DND-41 (cell line): ENCODE measurements around the gene PPP1R14C.

Source experiments
- ATAC-seq: fragments of 200-7000 bp; cut with Tn5 transposase; 3 replicates; pipeline ENCODE4 v1.9.1; 2021; ENCODE audit warnings: low read depth; ENCODE audit not compliant: insufficient read depth
- DNase-seq: peaks from one replicate; pipeline ENCODE4 v3.0.0-alpha.2; 2020
- H2AFZ ChIP-seq: 2 replicates; pipeline ENCODE4 v1.6.0; 2012; ENCODE audit warnings: low read depth, low read length
- H3K27ac ChIP-seq: 2 replicates; pipeline ENCODE4 v1.5.1; 2012; ENCODE audit warnings: low read length, inconsistent platforms
- H3K27me3 ChIP-seq: fragments of 200-600 bp; sonication (generic); 2 replicates; pipeline ENCODE4 v1.6.0; 2012; ENCODE audit warnings: low read length, mild to moderate bottlenecking, inconsistent platforms; ENCODE audit not compliant: insufficient read depth, poor library complexity
- H3K36me3 ChIP-seq: 2 replicates; pipeline ENCODE4 v1.5.1; 2012; ENCODE audit warnings: low read length, inconsistent platforms; ENCODE audit not compliant: insufficient read depth
- H3K4me1 ChIP-seq: 2 replicates; pipeline ENCODE4 v1.5.1; 2012; ENCODE audit warnings: mild to moderate bottlenecking, low read length; ENCODE audit not compliant: insufficient read depth
- H3K4me2 ChIP-seq: 2 replicates; pipeline ENCODE4 v1.6.0; 2012; ENCODE audit warnings: mild to moderate bottlenecking, moderate library complexity, low read length, inconsistent platforms; ENCODE audit not compliant: insufficient read depth
- H3K4me3 ChIP-seq, 2 experiments: fragments of 200-600 bp in 1 of 2; shearing (Covaris generic) in 1 of 2; 2 replicates each; pipeline ENCODE4 v1.5.1; 2012 to 2016; ENCODE audit warnings: inconsistent platforms in 2 of 2, low read length in 2 of 2, mild to moderate bottlenecking in 2 of 2, low read depth in 1 of 2, moderate library complexity in 1 of 2
- H3K79me2 ChIP-seq: 2 replicates; pipeline ENCODE4 v1.6.0; 2012; ENCODE audit warnings: low read length, inconsistent platforms; ENCODE audit not compliant: insufficient read depth
- H3K9ac ChIP-seq: 2 replicates; pipeline ENCODE4 v1.6.0; 2012; ENCODE audit warnings: low read depth, mild to moderate bottlenecking, inconsistent platforms, low read length, moderate library complexity
- H3K9me3 ChIP-seq: 2 replicates; pipeline ENCODE4 v1.5.1; 2012; ENCODE audit warnings: low read length, moderate library complexity, mild to moderate bottlenecking, inconsistent platforms; ENCODE audit not compliant: insufficient read depth, severe bottlenecking
- H4K20me1 ChIP-seq: 2 replicates; pipeline ENCODE4 v1.6.0; 2012; ENCODE audit warnings: low read length; ENCODE audit not compliant: insufficient read depth
- CTCF ChIP-seq: IDR thresholded peaks from 2 replicates; pipeline ENCODE4 v1.5.1; 2012; ENCODE audit warnings: borderline replicate concordance, low read length, moderate library complexity, mild to moderate bottlenecking; ENCODE audit not compliant: poor library complexity, severe bottlenecking; ENCODE audit errors: extremely low read depth
- EZH2 ChIP-seq: IDR thresholded peaks from 3 replicates; pipeline ENCODE4 v1.6.1; 2012; ENCODE audit warnings: borderline replicate concordance, low read depth, mild to moderate bottlenecking, moderate library complexity, low read length, inconsistent platforms; ENCODE audit not compliant: severe bottlenecking

Gene PPP1R14C

GRCh38 chr6:150298030-150298380, 155.2 kb downstream of the PPP1R14C start:
- TF ChIP-seq CTCF: no peak
- no peak for TF ChIP-seq EZH2
- ATAC-seq (no peak), DNase-seq (no peak)
- Histone ChIP-seq H2AFZ (no peak overlapping the region), H4K20me1 (no peaks in the 10 kb centered on the region), H3K36me3 (no peaks in the 10 kb centered on the region), H3K4me3 (no peak overlapping the region), H3K79me2 (no peaks in the 10 kb centered on the region), H3K4me1 (no peaks in the 10 kb centered on the region), H3K9ac (no peak overlapping the region), H3K9me3 (peaks cover 13% of the 10 kb centered on the region), H3K27ac (no peak overlapping the region), H3K4me2 (no peak overlapping the region), H3K27me3 (no peaks in the 10 kb centered on the region)

GRCh38 chr6:150298676-150299075, 155.8 kb downstream of the PPP1R14C start:
- no peak for TF ChIP-seq CTCF
- TF ChIP-seq EZH2: no peak

More at GRCh38 chr6:150298676-150299075, 155.8 kb downstream of the PPP1R14C start:
- Histone ChIP-seq H3K27me3 (peaks cover 5% of the 10 kb centered on the region), H3K79me2 (no peaks in the 10 kb centered on the region), H3K4me1 (no peaks in the 10 kb centered on the region), H4K20me1 (no peaks in the 10 kb centered on the region), H3K4me3 (no peak overlapping the region), H3K27ac (no peak overlapping the region), H3K9me3 (peaks cover 13% of the 10 kb centered on the region), H3K36me3 (no peaks in the 10 kb centered on the region), H3K4me2 (no peak overlapping the region), H3K9ac (no peak overlapping the region), H2AFZ (no peak overlapping the region)
- ATAC-seq (no peak), DNase-seq (no peak)
